CD4-positive, alpha-beta T cell (primary cell): ENCODE measurements around the gene URGCP. TPM values are rescaled to one million over a fixed set of nuclear protein-coding genes. Genes with fewer than 3 reads are reported as not detected.

ENCODE experiments used
- ATAC-seq: fragments of 200-7000 bp; cut with Tn5 transposase; one replicate; pipeline ENCODE4 v1.10.0; 2022; ENCODE audit warnings: mild to moderate bottlenecking; ENCODE audit not compliant: poor library complexity
- CTCF ChIA-PET: fragments of 350-600 bp; sonication (Branson Sonifier 250); formaldehyde crosslinking; loops from one replicate; lab custom pipeline; 2021; ENCODE audit warnings: antibody characterized with exemption, inconsistent platforms; lab: Charles Lee
- POLR2A ChIA-PET: fragments of 350-600 bp; sonication (Branson Sonifier 250); formaldehyde crosslinking; loops from one replicate; lab custom pipeline; 2021; ENCODE audit warnings: antibody characterized with exemption, inconsistent platforms; lab: Charles Lee
- DNase-seq, 14 experiments: peaks; one replicate each; pipeline ENCODE4 v3.0.0-alpha.2; 2013 to 2020; ENCODE audit warnings: mixed read lengths in 2 of 14
- H3K27ac ChIP-seq, 2 donors: one replicate each; pipeline versions ENCODE4 v1.5.1 to v1.7.0; 2013; ENCODE audit warnings: low read length in 2 of 2, low read depth in 1 of 2, mild to moderate bottlenecking in 1 of 2
- H3K27me3 ChIP-seq, 2 experiments: 1 replicate in 1 of 2; 2 replicates in 1 of 2; pipeline versions ENCODE4 v1.6.1 to v1.7.0; 2013; ENCODE audit warnings: low read length in 2 of 2, control low read depth in 1 of 2, mild to moderate bottlenecking in 1 of 2, moderate library complexity in 1 of 2; ENCODE audit not compliant: insufficient read depth in 2 of 2, control insufficient read depth in 1 of 2
- H3K36me3 ChIP-seq: one replicate; pipeline ENCODE4 v1.6.1; 2013; ENCODE audit warnings: low read length, control low read depth; ENCODE audit not compliant: insufficient read depth
- H3K4me1 ChIP-seq: one replicate; pipeline ENCODE4 v1.6.1; 2013; ENCODE audit warnings: low read length, control low read depth; ENCODE audit not compliant: insufficient read depth
- H3K4me3 ChIP-seq: one replicate; pipeline ENCODE4 v1.5.1; 2013; ENCODE audit warnings: mild to moderate bottlenecking, low read length, moderate library complexity
- H3K9me3 ChIP-seq, 2 experiments: 1 replicate in 1 of 2; 2 replicates in 1 of 2; pipeline versions ENCODE4 v1.6.1 to v1.7.0; 2013; ENCODE audit warnings: low read length in 2 of 2, mild to moderate bottlenecking in 2 of 2, control low read depth in 1 of 2, moderate library complexity in 1 of 2; ENCODE audit not compliant: control insufficient read depth in 1 of 2, insufficient read depth in 1 of 2
- H3K27ac Mint-ChIP-seq: one replicate; pipeline ENCODE4 v1.8.0; 2020; ENCODE audit warnings: mixed read lengths
- H3K27me3 Mint-ChIP-seq: one replicate; pipeline ENCODE4 v1.8.0; 2021; ENCODE audit warnings: mixed read lengths
- H3K36me3 Mint-ChIP-seq: one replicate; pipeline ENCODE4 v1.8.0; 2021; ENCODE audit warnings: low read depth, mixed read lengths
- H3K4me1 Mint-ChIP-seq: one replicate; pipeline ENCODE4 v1.8.0; 2021; ENCODE audit warnings: low read depth, mixed read lengths
- H3K4me3 Mint-ChIP-seq: one replicate; pipeline ENCODE4 v1.8.0; 2020; ENCODE audit warnings: mild to moderate bottlenecking, mixed read lengths
- H3K9me3 Mint-ChIP-seq: one replicate; pipeline ENCODE4 v1.8.0; 2020; ENCODE audit warnings: mixed read lengths
- intact Hi-C, 2 experiments: fragments of 100-400 bp; cut with DNase I in 1 of 2; cut with micrococcal nuclease in 1 of 2; formaldehyde crosslinking; loops; one replicate each; pipeline versions ENCODE4 v1.15.1 to v1.9.0; 2023 to 2025; cut with DNase I, micrococcal nuclease
- total RNA-seq, 174 experiments: library from RNA in 2 of 174; stranded (reverse) in 2 of 174; gene quantifications; one replicate each; pipeline ENCODE4 v1.2.3 and lab custom pipeline; 2021 to 2026
- TF ChIP-seq, protein P1 (sequence below): fragments of 200-600 bp; IDR thresholded peaks from one replicate; pipeline ENCODE4 v1.8.0; 2022; ENCODE audit warnings: antibody characterized with exemption, mild to moderate bottlenecking

Gene URGCP
- total RNA-seq, 2 experiments from 2014 or later = 21.8 to 22.5 TPM

DNA sequence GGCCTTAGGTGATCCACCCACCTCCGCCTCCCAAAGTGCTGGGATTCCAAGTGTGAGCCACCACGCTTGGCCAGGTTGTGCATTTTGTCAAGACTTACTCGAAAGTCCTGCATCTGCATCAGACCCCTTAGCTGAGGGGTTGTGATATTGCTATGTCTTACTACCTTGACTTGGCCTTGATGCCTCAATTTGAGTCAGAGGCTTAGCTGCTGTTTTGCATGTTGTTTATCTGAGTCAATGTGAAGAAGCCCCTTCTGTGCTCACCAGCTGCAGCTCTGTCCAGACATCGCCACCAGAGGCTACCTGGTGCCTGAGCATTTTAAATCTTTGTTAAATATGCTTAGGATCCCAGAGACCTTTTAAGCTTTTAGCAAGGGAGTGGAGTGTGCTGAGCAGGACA, 37.9 kb upstream of the URGCP start:
- Histone ChIP-seq H3K9me3 (no peaks in the 10 kb centered on the region), H3K4me3 (no peak overlapping the region), H3K4me1 (no peaks in the 10 kb centered on the region), H3K27ac (no peak overlapping the region), H3K27me3 (no peaks in the 10 kb centered on the region), H3K36me3 (peaks cover 10% of the 10 kb centered on the region)
- DNase-seq (no peak), ATAC-seq (no peak)
- POLR2A ChIA-PET = no interaction called here
- CTCF ChIA-PET = no interaction called here
- H3K4me1 Mint-ChIP-seq = no peaks in the 10 kb centered on the region
- TF ChIP-seq, protein P1, sequence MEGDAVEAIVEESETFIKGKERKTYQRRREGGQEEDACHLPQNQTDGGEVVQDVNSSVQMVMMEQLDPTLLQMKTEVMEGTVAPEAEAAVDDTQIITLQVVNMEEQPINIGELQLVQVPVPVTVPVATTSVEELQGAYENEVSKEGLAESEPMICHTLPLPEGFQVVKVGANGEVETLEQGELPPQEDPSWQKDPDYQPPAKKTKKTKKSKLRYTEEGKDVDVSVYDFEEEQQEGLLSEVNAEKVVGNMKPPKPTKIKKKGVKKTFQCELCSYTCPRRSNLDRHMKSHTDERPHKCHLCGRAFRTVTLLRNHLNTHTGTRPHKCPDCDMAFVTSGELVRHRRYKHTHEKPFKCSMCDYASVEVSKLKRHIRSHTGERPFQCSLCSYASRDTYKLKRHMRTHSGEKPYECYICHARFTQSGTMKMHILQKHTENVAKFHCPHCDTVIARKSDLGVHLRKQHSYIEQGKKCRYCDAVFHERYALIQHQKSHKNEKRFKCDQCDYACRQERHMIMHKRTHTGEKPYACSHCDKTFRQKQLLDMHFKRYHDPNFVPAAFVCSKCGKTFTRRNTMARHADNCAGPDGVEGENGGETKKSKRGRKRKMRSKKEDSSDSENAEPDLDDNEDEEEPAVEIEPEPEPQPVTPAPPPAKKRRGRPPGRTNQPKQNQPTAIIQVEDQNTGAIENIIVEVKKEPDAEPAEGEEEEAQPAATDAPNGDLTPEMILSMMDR = no peak
- H3K36me3 Mint-ChIP-seq = peaks cover 32% of the 10 kb centered on the region
- intact Hi-C loops = no loop called here
- no peaks in the 10 kb centered on the region for H3K27me3 Mint-ChIP-seq
- no peak overlapping the region for H3K4me3 Mint-ChIP-seq
- H3K9me3 Mint-ChIP-seq = no peaks in the 10 kb centered on the region
- no peak overlapping the region for H3K27ac Mint-ChIP-seq

DNA sequence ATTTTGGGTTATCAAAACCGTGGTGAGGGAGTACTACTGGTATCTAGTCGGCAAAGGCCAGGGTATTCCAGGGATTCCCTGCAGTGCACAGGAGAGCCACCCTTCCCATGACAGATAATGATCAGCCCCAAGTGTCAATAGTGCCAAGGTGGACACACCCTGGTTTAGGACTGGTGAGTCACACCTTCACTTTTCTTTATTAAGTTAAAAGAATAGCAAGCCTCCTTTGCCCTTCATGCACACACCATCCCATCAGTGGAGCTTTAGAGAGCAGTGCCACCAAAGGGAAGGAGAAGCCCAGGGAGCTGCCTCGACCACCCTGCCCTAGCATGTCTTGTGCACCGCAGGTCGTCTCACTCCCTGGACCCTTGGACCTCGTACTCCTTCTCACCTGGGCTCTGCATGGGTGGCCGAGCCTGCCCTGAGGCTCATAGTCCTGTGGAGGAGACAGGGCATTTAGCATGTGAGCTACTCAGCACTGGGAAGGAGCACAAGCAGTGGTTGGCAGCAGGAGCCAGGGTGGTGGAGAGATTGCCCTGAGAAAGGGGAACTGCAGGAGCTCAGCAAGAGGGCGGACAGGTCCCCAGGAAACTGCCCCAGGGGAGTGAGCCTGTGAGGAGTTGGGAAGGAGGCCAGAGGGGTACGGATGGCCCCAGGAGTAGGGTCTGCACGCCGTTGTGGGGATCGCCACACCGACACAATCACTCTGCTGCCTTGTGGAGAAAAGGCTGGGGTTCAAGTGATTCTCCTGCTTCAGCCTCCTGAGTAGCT, 37.2 kb upstream of the URGCP start:
- Histone ChIP-seq H3K36me3 (peaks cover 4% of the 10 kb centered on the region), H3K9me3 (no peaks in the 10 kb centered on the region), H3K4me3 (no peak overlapping the region), H3K27me3 (no peaks in the 10 kb centered on the region), H3K4me1 (no peaks in the 10 kb centered on the region), H3K27ac (no peak overlapping the region)
- POLR2A ChIA-PET = no interaction called here
- TF ChIP-seq, protein P1 = no peak
- H3K27ac Mint-ChIP-seq = no peak overlapping the region
- CTCF ChIA-PET = interaction anchor here (0.7 kb wide), 1 partner anchor 39 kb away, joined by 3 read pairs; no protein-coding TSS in a partner anchor
- intact Hi-C loops = no loop called here
- H3K4me3 Mint-ChIP-seq = no peak overlapping the region
- H3K27me3 Mint-ChIP-seq = no peaks in the 10 kb centered on the region
- peaks cover 30% of the 10 kb centered on the region for H3K36me3 Mint-ChIP-seq
- H3K4me1 Mint-ChIP-seq = no peaks in the 10 kb centered on the region
- H3K9me3 Mint-ChIP-seq = no peaks in the 10 kb centered on the region
- DNase-seq (no peak), ATAC-seq (no peak)

DNA sequence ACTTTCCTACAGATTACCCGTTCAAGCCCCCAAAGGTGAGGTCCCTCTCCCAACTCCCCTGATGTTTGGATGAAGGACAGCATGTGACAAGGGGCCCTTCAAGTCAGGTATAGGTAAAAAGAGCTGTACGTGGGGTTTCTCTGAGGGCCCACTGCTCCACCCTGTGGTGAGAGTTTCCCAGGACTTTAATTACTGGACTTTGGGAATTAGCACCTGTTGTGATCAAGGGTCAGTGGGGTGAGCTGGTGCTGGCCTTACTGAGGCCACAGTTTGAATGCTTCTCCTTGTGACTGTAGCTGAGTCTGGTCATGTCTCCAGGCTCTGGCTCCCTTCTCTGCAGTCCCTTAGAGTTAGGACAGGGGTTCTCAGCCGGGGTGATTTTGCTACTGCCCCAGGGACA, 36.6 kb upstream of the URGCP start:
- Mint-ChIP-seq H3K4me1 (no peaks in the 10 kb centered on the region), H3K36me3 (peaks cover 25% of the 10 kb centered on the region), H3K27ac (no peak overlapping the region), H3K9me3 (no peaks in the 10 kb centered on the region), H3K27me3 (no peaks in the 10 kb centered on the region), H3K4me3 (no peak overlapping the region)
- TF ChIP-seq, protein P1 = no peak
- Histone ChIP-seq H3K9me3 (no peaks in the 10 kb centered on the region), H3K4me1 (no peaks in the 10 kb centered on the region), H3K36me3 (peaks cover 4% of the 10 kb centered on the region), H3K27me3 (no peaks in the 10 kb centered on the region), H3K27ac (no peak overlapping the region), H3K4me3 (no peak overlapping the region)
- POLR2A ChIA-PET = no interaction called here
- intact Hi-C loops = no loop called here
- CTCF ChIA-PET = interaction anchor here (0.7 kb wide), 1 partner anchor 38 kb away, joined by 3 read pairs; no protein-coding TSS in a partner anchor
- DNase-seq = no peak
- no peak for ATAC-seq
